Retina (tissue), 1 donor: ENCODE data around the gene PHLDA3.
A peak's percentile ranks its signal among the peaks of the same experiment; 100 is the strongest.
"Not testable (repeated sequence)": the region's sequence is repeated elsewhere in the genome, so short reads cannot be mapped to it uniquely, and the experiment has no call there.

ENCODE experiments used
- DNase-seq: peaks from one replicate; pipeline ENCODE4 v3.0.0-alpha.2; 2016

The PHLDA3 gene

DNA sequence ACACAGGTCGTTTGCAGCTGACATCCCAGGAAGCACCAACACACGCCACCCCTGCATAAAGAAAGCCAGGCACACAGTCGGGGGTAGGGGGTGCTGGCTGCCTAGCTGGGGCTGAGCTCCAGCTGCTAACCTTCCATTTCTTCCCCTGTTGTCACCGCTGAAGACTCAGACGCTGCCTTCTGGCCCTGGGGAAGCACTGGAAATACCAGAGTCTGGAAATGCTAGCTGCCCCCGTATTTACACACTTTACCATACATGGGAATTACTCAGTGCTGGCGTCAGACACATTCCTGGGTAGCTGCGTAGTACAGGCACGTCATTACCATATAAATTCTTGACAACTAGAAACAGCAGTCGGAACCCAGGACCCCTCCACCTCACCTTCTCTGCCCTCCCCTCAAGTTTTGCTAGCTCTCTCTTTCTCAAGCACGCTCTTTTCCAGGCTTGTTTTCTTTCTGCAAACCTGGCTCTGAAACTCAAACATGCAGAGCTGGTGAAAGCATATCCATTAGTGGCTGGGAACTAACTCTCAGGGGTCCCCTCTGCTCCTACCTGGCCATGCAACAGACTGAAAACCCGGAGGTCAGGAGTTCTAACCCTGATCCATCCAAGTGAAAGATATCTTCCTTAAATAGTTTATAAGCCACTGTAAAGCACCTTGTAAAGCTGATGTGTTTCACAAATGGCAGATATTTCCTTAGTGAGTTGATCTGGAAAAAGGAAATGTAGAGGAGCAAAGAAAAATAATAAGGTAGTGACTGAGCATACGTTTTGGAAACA, 34.6 kb upstream of the PHLDA3 start:
- DNase-seq, result peak; percentile 59

DNA sequence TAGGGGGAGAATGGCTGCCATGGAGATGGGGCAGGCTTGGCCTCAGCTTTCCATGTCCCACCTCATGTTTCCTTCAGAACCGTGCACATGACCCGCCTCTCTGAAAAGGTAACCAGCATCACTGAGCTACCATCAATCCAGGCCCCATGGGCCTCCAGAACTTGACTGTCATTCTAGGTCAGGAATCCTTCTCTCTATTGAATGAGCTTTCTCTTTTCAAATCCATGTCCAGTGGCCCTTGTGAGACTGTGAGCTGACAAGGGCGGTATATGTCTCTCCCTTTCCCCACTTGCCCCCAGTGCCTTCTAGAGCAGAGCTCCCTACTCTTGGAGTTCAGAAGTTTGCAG, 33.5 kb upstream of the PHLDA3 start:
- no peak for DNase-seq

- DNase-seq, result no peak
Observed at GRCh38 chr1:201501812-201502510, 33.0 kb upstream of the PHLDA3 start.

DNA sequence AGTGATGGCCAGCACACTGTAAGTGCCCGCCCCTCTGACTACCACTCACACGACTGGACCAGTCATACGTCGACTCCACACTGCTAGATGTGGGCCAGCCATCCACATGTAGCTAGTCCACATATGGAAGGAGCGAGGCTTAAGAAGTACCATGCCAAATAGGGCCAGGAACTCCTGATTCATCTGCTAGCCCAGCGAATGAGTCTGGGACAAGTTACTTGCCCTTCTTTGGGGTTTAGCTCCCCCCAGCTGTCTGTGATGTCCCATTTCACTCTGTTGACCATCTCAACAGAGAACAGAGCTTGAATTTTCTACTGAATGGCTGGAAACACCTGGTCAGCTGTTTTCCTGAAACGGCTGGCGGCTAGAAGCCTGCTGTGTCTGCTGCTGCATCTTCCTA, 32.2 kb upstream of the PHLDA3 start:
- DNase-seq, result no peak

GRCh38 chr1:201500670-201501120, 31.7 kb upstream of the PHLDA3 start:
- no peak for DNase-seq

- no peak for DNase-seq
Observed at GRCh38 chr1:201499795-201500669, 31.0 kb upstream of the PHLDA3 start.

DNA sequence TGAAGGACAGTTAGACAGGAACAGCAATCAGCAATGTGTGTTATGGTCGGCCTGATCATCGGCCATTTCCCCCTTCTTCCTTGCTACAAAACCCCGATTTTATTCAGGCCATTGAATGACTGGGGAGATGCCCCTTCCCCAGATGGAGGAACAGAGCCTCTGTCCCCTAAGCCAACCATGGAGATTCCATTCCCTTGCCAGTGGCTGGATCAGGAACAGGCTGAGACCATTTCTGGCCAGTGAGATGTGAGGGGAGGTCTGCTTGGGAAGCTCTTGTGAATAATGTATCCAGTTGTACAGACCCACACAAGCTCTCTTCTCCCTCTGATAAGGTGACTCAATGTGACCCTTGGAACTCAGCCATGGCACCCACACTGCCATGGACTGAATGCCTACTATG, 30.2 kb upstream of the PHLDA3 start:
- no peak for DNase-seq

GRCh38 chr1:201498621-201499020, 29.6 kb upstream of the PHLDA3 start:
- DNase-seq, result no peak

GRCh38 chr1:201497935-201498509, 29.0 kb upstream of the PHLDA3 start:
- no peak for DNase-seq

- DNase-seq, result peak; percentile 34
Observed at GRCh38 chr1:201496296-201496690, 27.3 kb upstream of the PHLDA3 start.

DNA sequence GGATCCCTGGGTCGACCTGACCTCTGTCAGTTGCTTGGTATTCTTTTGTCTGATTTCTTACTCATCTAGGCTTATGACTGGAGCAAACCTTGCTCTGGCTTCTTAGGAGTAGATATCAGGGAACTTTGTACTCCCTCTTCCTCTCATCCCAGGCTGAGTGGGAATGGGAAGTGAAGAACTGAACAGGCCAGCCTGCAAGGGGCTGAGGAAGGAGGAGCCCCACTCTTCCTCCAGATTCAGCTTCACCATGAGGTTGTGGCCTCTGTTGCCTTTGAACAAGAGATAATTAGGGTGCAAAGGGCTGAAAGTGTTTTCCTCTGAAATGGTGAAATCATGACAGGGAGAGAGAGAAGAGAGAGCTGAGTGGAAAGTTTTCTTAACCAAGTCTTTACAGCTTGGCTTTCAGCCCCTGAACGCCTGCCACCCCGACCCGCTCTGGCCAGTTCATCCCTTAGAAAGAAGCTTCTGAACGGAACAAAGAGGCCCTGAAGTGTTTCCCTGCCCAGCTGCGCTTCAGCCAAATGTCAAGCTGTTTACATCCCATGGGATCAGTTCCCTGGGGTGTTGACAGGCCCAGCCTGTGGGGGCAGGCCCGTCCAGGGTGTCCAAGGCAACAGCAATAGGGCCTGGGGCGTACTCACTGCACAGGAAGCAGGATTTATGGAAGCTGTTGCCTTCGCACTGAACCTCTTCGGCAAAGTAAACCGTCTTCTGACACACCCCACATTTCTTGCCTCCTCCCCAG, 26.7 kb upstream of the PHLDA3 start:
- DNase-seq, result peak; percentile 55

DNA sequence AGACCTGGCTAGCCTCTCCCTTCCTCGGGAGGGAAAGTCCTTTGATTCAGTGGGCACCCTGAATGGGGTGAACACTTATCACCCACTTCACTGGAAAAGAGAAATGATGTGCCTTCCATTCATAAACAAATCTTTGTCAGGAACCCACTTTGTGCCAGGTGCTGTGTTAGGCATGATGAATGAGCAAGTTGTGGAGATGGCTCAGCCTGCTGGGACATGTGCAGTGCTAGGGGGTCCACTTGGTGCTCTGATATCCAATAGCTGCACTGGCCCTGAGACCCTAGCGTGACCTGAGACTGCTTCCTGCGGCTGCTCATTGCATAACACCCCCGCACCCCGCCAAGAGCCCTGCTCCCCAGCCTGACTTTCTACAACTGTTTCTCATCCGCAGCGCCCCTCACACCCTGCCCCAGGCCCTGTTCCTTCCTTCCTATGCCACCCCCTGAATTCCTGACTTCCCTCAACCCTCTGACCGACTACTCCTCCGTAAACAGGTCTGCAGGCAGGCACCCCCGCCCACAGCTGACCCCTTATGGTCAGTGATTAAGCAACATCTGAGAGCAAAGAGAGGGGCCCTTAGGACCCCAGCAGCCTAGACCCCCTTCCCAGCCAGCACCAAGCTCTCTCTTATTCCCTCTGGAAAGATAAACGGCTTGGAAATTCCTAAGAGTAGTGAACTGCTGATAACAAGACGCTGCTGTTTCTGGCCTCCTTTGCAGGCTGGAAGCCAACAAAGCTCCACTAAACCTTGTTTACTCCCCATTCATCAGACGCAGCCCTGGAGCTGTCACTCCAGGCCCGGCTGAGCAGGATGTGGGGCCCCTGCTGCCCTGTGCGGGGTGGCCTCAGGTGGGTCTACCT, 25.0 kb upstream of the PHLDA3 start:
- peak; percentile 34 for DNase-seq

DNA sequence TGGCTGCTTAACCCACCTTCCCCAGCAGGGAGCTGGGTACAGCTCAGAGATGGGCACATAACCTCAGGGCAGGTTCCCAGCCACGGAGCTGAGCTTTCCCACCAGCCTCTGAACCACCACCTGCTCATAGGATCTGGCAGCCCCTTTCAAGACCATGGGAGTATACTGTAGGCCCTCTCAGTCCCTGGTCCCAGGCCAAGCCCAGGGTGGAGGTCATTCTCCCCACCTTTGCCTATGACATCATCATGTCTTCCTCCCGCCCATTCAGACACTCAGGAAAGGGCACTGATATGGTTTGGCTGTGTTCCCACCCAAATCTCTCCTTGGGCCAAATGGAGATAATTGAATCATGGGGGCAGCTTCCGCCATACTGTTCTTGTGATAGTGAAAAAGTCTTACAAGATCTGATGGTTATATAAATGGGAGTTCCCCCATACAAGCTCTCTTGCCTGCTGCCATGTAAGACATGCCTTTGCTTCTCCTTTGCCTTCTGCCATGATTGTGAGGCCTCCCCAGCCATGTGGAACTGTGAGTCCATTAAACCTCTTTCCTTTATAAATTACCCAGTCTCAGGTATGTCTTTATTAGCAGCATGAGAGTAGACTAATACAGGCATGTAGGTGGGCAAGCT, 24.2 kb upstream of the PHLDA3 start:
- not testable (repeated sequence) for DNase-seq

GRCh38 chr1:201491896-201492511, 23.0 kb upstream of the PHLDA3 start:
- no peak for DNase-seq

DNA sequence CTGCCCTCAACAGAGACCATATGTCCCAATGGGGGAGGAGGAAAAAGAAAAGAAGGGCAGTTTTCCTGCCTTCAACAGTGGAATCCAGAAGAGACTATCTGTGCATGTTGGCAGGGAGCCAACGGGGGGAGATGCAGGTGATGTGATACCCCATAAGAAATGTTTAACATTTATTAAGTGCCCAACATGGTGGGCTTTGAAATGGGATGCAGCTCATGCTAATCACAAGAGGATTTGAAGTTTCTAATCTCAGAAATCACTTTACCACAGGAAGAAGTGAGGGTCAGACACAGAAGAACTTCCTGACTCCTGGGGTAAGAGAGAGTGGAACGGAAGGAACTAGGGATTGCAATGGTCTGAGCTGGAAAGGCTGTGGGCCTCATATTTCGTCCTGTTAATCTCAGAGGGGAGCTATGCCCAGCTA, 21.7 kb upstream of the PHLDA3 start:
- DNase-seq, result no peak

GRCh38 chr1:201489643-201490261, 20.8 kb upstream of the PHLDA3 start:
- DNase-seq, result no peak

GRCh38 chr1:201488830-201489589, 20.0 kb upstream of the PHLDA3 start:
- no peak for DNase-seq

- DNase-seq, result no peak
Observed at GRCh38 chr1:201487742-201488141, 18.8 kb upstream of the PHLDA3 start.

DNA sequence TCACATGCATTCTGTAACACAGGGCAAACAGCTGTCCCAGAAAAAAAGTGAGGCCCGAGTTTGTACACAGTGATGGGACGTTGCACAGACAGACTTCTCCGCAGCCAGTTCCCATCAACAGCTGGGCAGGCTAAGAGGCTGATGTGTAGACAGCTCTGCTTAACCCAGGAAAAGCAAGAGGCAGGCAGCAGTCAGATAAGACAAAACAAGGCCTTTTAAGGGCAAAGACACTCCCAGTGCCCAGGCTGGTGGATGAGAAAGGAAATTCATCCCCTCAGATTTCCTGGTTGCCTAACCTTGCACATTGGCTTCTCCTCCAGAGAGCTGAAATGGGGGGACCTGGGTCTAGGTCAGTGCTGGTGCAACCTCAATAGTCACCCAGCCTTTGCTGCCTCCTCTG, 17.2 kb upstream of the PHLDA3 start:
- no peak for DNase-seq
